ENCODE results near the gene SPATA32.

Gene SPATA32

GRCh38 chr17:45231481-45232116, 30.3 kb downstream of the SPATA32 start:
- peak; percentile 31 for TF ChIP-seq CTCF (IDR thresholded peaks at IDR 0.05; ENCODE audit: extremely low read depth, missing control alignments)
- no peak for DNase-seq (ENCODE audit: low spot score)

- no peak for DNase-seq (ENCODE audit: low spot score)
- TF ChIP-seq CTCF (IDR thresholded peaks at IDR 0.05; ENCODE audit: extremely low read depth, missing control alignments), result no peak
Measured at GRCh38 chr17:45230787-45231480, 31.0 kb downstream of the SPATA32 start.

- TF ChIP-seq CTCF (IDR thresholded peaks at IDR 0.05; ENCODE audit: extremely low read depth, missing control alignments), result no peak
- no peak for DNase-seq (ENCODE audit: low spot score)
Measured at GRCh38 chr17:45230410-45230786, 31.5 kb downstream of the SPATA32 start.

GRCh38 chr17:45229681-45230409, 32.0 kb downstream of the SPATA32 start:
- DNase-seq (ENCODE audit: low spot score), result peak; percentile 77
- TF ChIP-seq CTCF (IDR thresholded peaks at IDR 0.05; ENCODE audit: extremely low read depth, missing control alignments), result no peak

- TF ChIP-seq CTCF (IDR thresholded peaks at IDR 0.05; ENCODE audit: extremely low read depth, missing control alignments), result no peak
- DNase-seq (ENCODE audit: low spot score), result peak; percentile 89
Measured at GRCh38 chr17:45228763-45229539, 32.9 kb downstream of the SPATA32 start.

- no peak for TF ChIP-seq CTCF (IDR thresholded peaks at IDR 0.05; ENCODE audit: extremely low read depth, missing control alignments)
- DNase-seq (ENCODE audit: low spot score), result no peak
Measured at GRCh38 chr17:45227926-45228762, 33.8 kb downstream of the SPATA32 start.
